Activated naive CD8-positive, alpha-beta T cell treated with anti-CD3 and anti-CD28 coated beads for 36 hours (primary cell): Measurements from ENCODE around the gene MCTP1. TPM values are rescaled to one million over a fixed set of nuclear protein-coding genes. Genes with fewer than 3 reads are reported as not detected.

Source experiments
- total RNA-seq, 2 experiments: library from RNA; stranded (reverse); gene quantifications; one replicate each; pipeline ENCODE4 v1.2.3, GENCODE V29; 2021

Gene MCTP1
- total RNA-seq, 2 experiments from 2014 or later = 1.1 to 1.3 TPM

Other genes starting within 250 kb of the MCTP1 start
- gene FAM81B, start 106.3 kb upstream of the MCTP1 start, total RNA-seq = not detected